Fibroblast of the aortic adventitia (primary cell): ENCODE measurements around the gene OSBPL1A. TPM values are rescaled to one million over a fixed set of nuclear protein-coding genes. Genes with fewer than 3 reads are reported as not detected.

ENCODE experiments used
- DNase-seq: peaks from one replicate; pipeline ENCODE4 v3.0.0-alpha.2; 2010; ENCODE audit warnings: low read depth
- H3K4me3 ChIP-seq: 2 replicates; pipeline ENCODE4 v1.5.1; 2011; ENCODE audit warnings: low read depth, mild to moderate bottlenecking, control low read depth, low read length, moderate library complexity
- CTCF ChIP-seq: IDR thresholded peaks from 2 replicates; pipeline ENCODE4 v1.5.1; 2011; ENCODE audit warnings: mild to moderate bottlenecking, low read length, control low read depth, inconsistent platforms; ENCODE audit not compliant: insufficient read depth
- total RNA-seq: library from RNA; depleted of rRNA; stranded (reverse); fragments of >200 nt; gene quantifications from 2 replicates; pipeline ENCODE4 v1.2.3, GENCODE V29; 2012; ENCODE audit warnings: low replicate concordance

Gene OSBPL1A
- total RNA-seq, 1 donor: 80.4 TPM

- TF ChIP-seq CTCF: no peak
- no peak overlapping the region for H3K4me3 ChIP-seq
These were observed 129.7 kb downstream of the OSBPL1A start for GRCh38 chr18:24267878-24268277.

GRCh38 chr18:24266131-24266530, 131.5 kb downstream of the OSBPL1A start:
- TF ChIP-seq CTCF: no peak
- DNase-seq: no peak
- H3K4me3 ChIP-seq: no peak overlapping the region

More at GRCh38 chr18:24267878-24268277, 129.7 kb downstream of the OSBPL1A start:
- no peak for DNase-seq

GRCh38 chr18:24265502-24266064, 132.0 kb downstream of the OSBPL1A start:
- H3K4me3 ChIP-seq: no peak overlapping the region
- no peak for TF ChIP-seq CTCF
- no peak for DNase-seq

DNA sequence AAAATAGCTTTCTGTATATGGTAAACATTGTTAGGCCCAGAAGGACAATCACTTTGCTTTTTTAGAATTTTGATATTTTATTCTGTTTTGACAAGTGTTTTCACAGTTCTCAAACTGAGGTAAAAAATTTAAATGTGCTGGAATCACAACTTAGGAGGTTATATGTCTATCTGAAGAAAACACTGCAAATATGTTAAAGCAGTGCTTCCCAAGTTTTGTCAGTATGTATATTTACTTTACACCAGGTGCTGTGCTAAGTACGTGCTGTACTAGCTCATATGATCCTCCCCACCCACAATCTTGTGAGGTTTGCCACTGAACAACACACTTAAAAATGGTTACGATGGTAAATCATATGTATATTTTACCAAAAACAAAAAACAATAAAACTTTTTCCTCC, 134.6 kb downstream of the OSBPL1A start:
- no peak for DNase-seq
- H3K4me3 ChIP-seq: no peak overlapping the region
- TF ChIP-seq CTCF: no peak

DNA sequence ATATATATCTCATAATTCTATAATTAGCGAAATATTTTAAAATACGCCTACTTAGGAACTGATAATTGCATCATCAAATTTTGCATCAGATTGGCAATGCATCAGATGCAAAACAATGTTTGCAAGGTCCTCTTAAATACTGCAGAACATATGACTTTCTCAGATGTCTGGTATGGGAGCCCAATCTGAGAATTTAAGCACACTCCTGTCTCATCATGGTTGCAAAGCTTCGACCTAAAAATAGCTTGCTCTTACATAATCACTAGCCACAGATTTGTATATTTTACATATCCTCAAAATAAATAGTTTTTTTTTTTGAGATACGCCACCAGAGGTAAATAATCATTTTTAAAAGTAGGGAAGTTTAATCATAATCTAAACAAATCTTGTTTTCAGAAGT, 135.5 kb downstream of the OSBPL1A start:
- no peak overlapping the region for H3K4me3 ChIP-seq
- no peak for TF ChIP-seq CTCF
- no peak for DNase-seq

GRCh38 chr18:24259869-24260641, 137.6 kb downstream of the OSBPL1A start:
- no peak overlapping the region for H3K4me3 ChIP-seq
- no peak for TF ChIP-seq CTCF
- no peak for DNase-seq
